GM12878 (cell line): ENCODE measurements around the gene TP73. TPM values are rescaled to one million over a fixed set of nuclear protein-coding genes. Genes with fewer than 3 reads are reported as not detected.

Experiments
- BCL3 ChIP-seq: IDR thresholded peaks from 2 replicates; pipeline ENCODE4 v1.6.1; 2011; ENCODE audit warnings: borderline replicate concordance, low read depth, mild to moderate bottlenecking, moderate library complexity, low read length; ENCODE audit not compliant: insufficient read depth, poor library complexity, severe bottlenecking
- BCLAF1 ChIP-seq: fragments of 450-650 bp; IDR thresholded peaks from 2 replicates; pipeline ENCODE4 v1.6.1; 2017; ENCODE audit warnings: antibody characterized with exemption, mild to moderate bottlenecking, moderate library complexity
- BHLHE40 ChIP-seq, 2 experiments: fragments of 450-650 bp in 1 of 2; IDR thresholded peaks; 2 replicates each; pipeline ENCODE4 v1.6.1; 2011 to 2017; ENCODE audit warnings: low read depth in 2 of 2, borderline replicate concordance in 1 of 2, improper control_type of control experiment in 1 of 2, low read length in 1 of 2, mild to moderate bottlenecking in 1 of 2
- CEBPB ChIP-seq, 2 experiments: fragments of 150-350 bp in 1 of 2; IDR thresholded peaks; 2 replicates each; pipeline ENCODE4 v1.6.1; 2012 to 2014; ENCODE audit warnings: low read depth in 2 of 2, low read length in 2 of 2, borderline replicate concordance in 1 of 2, inconsistent platforms in 1 of 2
- ETV6 ChIP-seq, 2 experiments: fragments of 450-650 bp in 1 of 2; IDR thresholded peaks in 1 of 2; conservative IDR thresholded peaks in 1 of 2; 2 replicates each; pipeline ENCODE4 v1.6.1; 2014; ENCODE audit warnings: antibody characterized with exemption in 1 of 2, borderline replicate concordance in 1 of 2, low read depth in 1 of 2, mild to moderate bottlenecking in 1 of 2, moderate library complexity in 1 of 2
- GATAD2B ChIP-seq: fragments of 450-650 bp; conservative IDR thresholded peaks from 2 replicates; pipeline ENCODE4 v1.6.1; 2017; ENCODE audit warnings: low read depth, mild to moderate bottlenecking, moderate library complexity
- POLR2AphosphoS5 ChIP-seq: IDR thresholded peaks from 2 replicates; pipeline ENCODE4 v1.6.1; 2011; ENCODE audit warnings: mild to moderate bottlenecking, low read length, inconsistent platforms
- RAD51 ChIP-seq: fragments of 450-650 bp; IDR thresholded peaks from 2 replicates; pipeline ENCODE4 v1.6.1; 2016; ENCODE audit warnings: moderate library complexity, mild to moderate bottlenecking, inconsistent platforms
- RFX5 ChIP-seq: IDR thresholded peaks from 2 replicates; pipeline ENCODE4 v1.6.1; 2011; ENCODE audit warnings: low read depth, low read length, improper control_type of control experiment
- SMAD5 ChIP-seq: IDR thresholded peaks from 2 replicates; pipeline ENCODE4 v1.6.1; 2016; ENCODE audit warnings: antibody characterized with exemption, low read depth
- SMC3 ChIP-seq: IDR thresholded peaks from 2 replicates; pipeline ENCODE4 v1.6.1; 2011; ENCODE audit warnings: low read length, improper control_type of control experiment, borderline replicate concordance
- ZZZ3 ChIP-seq: IDR thresholded peaks from 2 replicates; pipeline ENCODE4 v1.6.1; 2011; ENCODE audit warnings: low read depth; ENCODE audit not compliant: control insufficient read depth, insufficient read length
- polyA plus RNA-seq, 11 experiments: library from polyadenylated mRNA; depleted of rRNA in 4 of 11; unstranded in 6 of 11; stranded (reverse) in 5 of 11; fragments of >200 nt; fragmentation: Nextera tagmentation in 4 of 11; fragmentation: Illumina TruSeq in 1 of 11; extraction: Ambion mirVana in 4 of 11; extraction: Trizol in 1 of 11; gene quantifications; 1 replicate in 1 of 11; 2 replicates in 10 of 11; pipeline versions ENCODE4 v1.2.1 to v1.2.3, GENCODE V29; 2011 to 2016; ENCODE audit warnings: inconsistent platforms in 2 of 11, missing spikeins in 2 of 11, low read depth in 1 of 11
- total RNA-seq, 4 experiments: library from RNA; depleted of rRNA in 3 of 4; stranded (reverse); fragments of >200 nt in 3 of 4; fragmentation: Illumina TruSeq in 1 of 4; extraction: Trizol in 1 of 4; gene quantifications; 2 replicates each; pipeline versions ENCODE4 v1.2.1 to v1.2.3, GENCODE V29; 2013 to 2021

The TP73 gene
- total and polyA plus RNA-seq, 10 of the 15 experiments (the other 5 are each of a cell fraction or from before 2014, with no cell fraction given): 0.08 to 54.2 (median 14.9) TPM

- TF ChIP-seq CEBPB (IDR thresholded peaks at IDR 0.05; ENCODE audit: borderline replicate concordance in 1 of 2, low read depth in 2 of 2, low read length in 2 of 2): no peak
- 0 out of 2 replicates have a peak, but pooled peaks have one; percentile 28 for TF ChIP-seq GATAD2B
- TF ChIP-seq BCLAF1: no peak
- TF ChIP-seq SMC3: 0 out of 2 replicates have a peak, but pooled peaks have one; percentile 10
- TF ChIP-seq RFX5: no peak
- TF ChIP-seq BHLHE40 (IDR thresholded peaks at IDR 0.05; ENCODE audit: borderline replicate concordance in 1 of 2, low read depth in 2 of 2, low read length in 1 of 2): peak in 1 of 2 experiments; percentile 56; a peak in 2 of 4 replicates
- TF ChIP-seq RAD51: no peak
- TF ChIP-seq ETV6 (conservative IDR thresholded peaks at IDR 0.05 in 1 of 2, IDR thresholded peaks at IDR 0.05 in 1 of 2; ENCODE audit: borderline replicate concordance in 1 of 2, low read depth in 1 of 2): no peak
- TF ChIP-seq SMAD5: no peak
- no peak for TF ChIP-seq ZZZ3
- no peak for TF ChIP-seq BCL3
- no peak for TF ChIP-seq POLR2AphosphoS5
Measured at GRCh38 chr1:3625151-3625907, 27.0 kb upstream of the TP73 start (continued).
